GM10248 (cell line): ENCODE results near the gene ALCAM.

ENCODE experiments used
- CTCF ChIA-PET: fragments of 300-600 bp; sonication (Branson Sonifier 250); formaldehyde crosslinking; extraction: SDS; loops from one replicate; lab custom pipeline; 2021; ENCODE audit warnings: antibody characterized with exemption; lab: Yijun Ruan, JAX
- POLR2A ChIA-PET: fragments of 350-650 bp; sonication (Branson Sonifier 250); formaldehyde crosslinking; extraction: SDS; loops from one replicate; lab custom pipeline; 2020; ENCODE audit warnings: antibody characterized with exemption; lab: Yijun Ruan, JAX
- DNase-seq: peaks from one replicate; pipeline ENCODE4 v3.0.0; 2012; ENCODE audit errors: extremely low spot score
- TF ChIP-seq, protein P1 (sequence below): IDR thresholded peaks from 2 replicates; pipeline ENCODE4 v1.5.1; 2012; ENCODE audit warnings: mild to moderate bottlenecking, low read depth; ENCODE audit errors: extremely low read depth, missing control alignments, control extremely low read depth

ALCAM gene

DNA sequence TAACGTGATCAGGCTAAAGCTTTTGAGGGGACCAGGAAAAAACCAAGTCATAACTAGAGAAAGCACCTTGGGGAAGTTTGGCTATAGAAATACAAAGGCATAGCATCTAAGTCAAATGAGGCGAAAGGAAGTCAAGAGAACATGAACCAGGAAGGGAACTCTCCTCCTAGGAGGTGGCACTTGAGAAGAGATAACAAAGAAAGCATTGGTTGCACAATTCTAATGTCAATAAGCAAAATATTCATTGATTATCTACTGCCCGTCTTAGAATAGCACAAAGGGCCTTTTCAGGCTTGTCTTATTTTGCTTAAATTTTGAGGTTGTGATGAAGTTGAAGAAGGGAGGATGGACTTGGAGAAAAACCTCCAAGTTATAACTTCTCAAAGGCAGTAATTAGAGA lies 73.4 kb downstream of the ALCAM start:
- CTCF ChIA-PET = interaction anchor here (1.5 kb wide), 1 partner anchor 9 kb away, joined by 3 read pairs; no protein-coding TSS in a partner anchor

DNA sequence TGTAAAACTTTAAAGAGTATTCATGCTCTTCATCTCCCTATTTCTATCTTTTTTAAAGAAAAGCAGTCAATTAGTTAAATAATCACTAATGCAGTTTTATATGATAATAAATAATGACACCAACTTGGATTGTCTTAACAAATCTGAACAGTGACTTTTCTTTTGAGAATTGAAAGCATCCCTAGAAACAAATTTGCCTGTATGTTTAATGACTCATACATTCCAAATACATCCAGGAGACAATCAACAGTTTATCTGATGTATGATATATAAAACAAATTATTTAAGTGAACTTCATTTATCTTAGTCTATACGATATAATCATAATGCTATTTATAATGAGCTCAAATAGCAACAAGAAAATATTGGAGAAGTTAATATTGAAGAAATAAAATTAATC lies 78.0 kb downstream of the ALCAM start:
- ChIA-PET POLR2A (no interaction called here), CTCF (no interaction called here)
- no peak for DNase-seq
- TF ChIP-seq, protein P1, sequence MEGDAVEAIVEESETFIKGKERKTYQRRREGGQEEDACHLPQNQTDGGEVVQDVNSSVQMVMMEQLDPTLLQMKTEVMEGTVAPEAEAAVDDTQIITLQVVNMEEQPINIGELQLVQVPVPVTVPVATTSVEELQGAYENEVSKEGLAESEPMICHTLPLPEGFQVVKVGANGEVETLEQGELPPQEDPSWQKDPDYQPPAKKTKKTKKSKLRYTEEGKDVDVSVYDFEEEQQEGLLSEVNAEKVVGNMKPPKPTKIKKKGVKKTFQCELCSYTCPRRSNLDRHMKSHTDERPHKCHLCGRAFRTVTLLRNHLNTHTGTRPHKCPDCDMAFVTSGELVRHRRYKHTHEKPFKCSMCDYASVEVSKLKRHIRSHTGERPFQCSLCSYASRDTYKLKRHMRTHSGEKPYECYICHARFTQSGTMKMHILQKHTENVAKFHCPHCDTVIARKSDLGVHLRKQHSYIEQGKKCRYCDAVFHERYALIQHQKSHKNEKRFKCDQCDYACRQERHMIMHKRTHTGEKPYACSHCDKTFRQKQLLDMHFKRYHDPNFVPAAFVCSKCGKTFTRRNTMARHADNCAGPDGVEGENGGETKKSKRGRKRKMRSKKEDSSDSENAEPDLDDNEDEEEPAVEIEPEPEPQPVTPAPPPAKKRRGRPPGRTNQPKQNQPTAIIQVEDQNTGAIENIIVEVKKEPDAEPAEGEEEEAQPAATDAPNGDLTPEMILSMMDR = no peak

More for the DNA sequence above, 73.4 kb downstream of the ALCAM start:
- no peak for DNase-seq
- POLR2A ChIA-PET = no interaction called here
- TF ChIP-seq, protein P1 = no peak

DNA sequence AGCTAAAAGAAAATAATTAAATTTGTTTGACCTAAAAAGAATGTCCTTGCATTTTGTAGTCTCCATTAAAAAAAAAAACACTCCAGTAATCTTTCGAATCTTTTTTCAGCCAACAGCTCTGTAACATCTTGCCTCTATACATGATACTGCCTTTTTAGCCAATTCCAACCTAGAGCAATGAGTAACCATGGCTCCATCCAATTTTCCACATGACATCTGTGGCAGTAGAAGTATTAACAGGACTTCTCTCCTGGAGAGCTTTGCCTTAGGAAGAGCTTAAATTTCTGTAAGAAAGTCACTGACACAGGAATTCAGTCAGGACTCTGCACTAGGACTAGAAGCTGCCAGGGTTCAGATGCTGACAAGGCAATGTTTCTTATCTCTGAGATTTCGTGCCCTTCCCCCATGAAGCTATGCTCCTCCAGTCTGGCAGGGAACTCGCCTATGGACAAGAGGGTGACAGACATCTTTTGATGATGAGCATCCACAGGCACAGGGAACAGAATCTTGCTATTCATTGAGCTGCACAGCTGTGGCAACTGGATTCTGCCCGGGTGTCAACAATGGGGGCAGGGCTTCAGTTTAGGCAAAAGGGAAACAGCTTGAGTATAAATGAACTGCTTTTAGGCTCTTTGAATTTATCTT lies 81.8 kb downstream of the ALCAM start:
- POLR2A ChIA-PET = no interaction called here
- CTCF ChIA-PET = interaction anchor here (0.9 to 4.3 kb wide), 7 partner anchors 8 to 901 kb away, joined by 3 to 18 read pairs (median 4); no protein-coding TSS in a partner anchor
- TF ChIP-seq, protein P1 = no peak
- no peak for DNase-seq

DNA sequence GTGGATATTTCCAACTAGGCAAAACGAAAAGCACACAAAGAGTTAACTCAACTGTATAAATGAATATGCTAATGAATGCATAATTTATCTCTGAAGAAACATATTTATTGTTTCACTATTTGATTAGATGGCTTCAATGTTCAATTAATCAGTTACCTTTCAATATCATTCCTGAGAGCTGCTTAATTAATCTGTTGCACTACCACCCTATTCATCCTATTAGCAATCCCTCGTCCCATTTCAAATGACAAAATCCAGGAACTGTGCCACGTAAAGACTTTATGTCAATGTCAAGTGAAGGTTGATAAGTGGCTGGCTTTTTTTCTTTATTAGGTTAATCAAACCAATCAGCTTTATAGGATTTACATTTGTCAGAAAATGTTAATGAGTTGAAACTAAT lies 82.7 kb downstream of the ALCAM start:
- DNase-seq = no peak
- ChIA-PET POLR2A (no interaction called here), CTCF (interaction anchor here (0.9 to 4.3 kb wide), 5 partner anchors 8 to 900 kb away, joined by 3 to 18 read pairs (median 3); no protein-coding TSS in a partner anchor)
- TF ChIP-seq, protein P1 = no peak

DNA sequence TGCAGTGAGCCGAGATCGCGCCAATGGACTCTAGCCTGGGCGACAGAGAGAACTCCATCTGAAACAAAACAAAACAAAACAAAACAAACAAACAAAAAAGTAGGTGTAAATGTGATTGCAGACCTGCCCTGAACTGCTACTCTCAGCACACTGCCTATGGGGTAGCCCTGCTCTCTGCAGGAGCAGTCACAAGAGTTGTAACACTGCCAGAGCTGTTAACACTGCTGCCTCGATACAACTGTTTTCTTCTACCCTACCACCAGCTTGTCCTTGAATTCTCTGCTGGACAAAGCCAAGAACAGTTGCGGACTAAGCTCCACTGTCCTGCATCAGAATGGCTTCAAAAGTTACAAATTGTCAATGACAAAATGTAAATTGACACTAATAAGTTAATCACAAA lies 89.3 kb downstream of the ALCAM start:
- no peak for DNase-seq
- ChIA-PET POLR2A (no interaction called here), CTCF (interaction anchor here (1.1 kb wide), 1 partner anchor 9 kb away, joined by 4 read pairs; no protein-coding TSS in a partner anchor)
- TF ChIP-seq, protein P1 = no peak

DNA sequence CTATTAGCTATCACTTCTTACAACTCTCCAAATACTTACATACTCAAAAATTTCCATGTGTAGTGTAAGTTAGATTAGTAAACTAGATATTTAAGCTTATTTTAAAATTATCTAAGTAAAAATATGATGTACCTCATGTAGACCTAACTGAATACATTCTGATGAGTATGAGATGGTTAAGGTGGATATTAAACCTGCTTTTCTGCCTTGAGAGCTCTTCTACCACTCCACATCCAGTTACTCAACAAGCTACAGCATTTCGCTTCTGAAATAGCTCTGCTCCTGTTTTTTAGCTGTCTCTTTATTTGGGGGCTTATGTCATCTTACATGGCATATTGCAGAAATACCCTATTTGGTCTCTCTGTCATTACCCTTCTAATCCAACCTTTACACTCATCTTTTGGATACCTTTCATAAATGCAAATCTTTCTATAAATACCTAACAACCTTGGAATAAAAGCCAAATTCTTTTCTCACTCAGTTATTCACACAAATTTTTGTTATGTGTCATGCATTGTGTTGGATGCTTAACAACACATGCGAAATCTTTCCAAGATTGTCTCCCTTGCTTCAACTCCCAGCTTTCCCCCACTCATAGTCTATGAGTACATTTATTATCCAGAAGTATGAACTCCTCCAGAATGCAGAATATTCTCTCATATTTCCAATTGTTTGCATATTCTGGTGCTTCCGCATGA lies 92.0 kb downstream of the ALCAM start:
- ChIA-PET CTCF (interaction anchor here (2.5 to 2.8 kb wide), 2 partner anchors 11 to 14 kb away, joined by 10 to 18 read pairs; no protein-coding TSS in a partner anchor), POLR2A (no interaction called here)

More for the DNA sequence above, 92.0 kb downstream of the ALCAM start:
- DNase-seq = no peak
- TF ChIP-seq, protein P1 = no peak
